GM18519 (cell line): Measurements from ENCODE around the gene PSMD5.

ENCODE experiments used
- ATAC-seq: cut with Tn5 transposase; IDR thresholded peaks from one replicate; pipeline ENCODE4 v1.9.1; 2021; ENCODE audit warnings: mild to moderate bottlenecking, moderate library complexity; ENCODE audit not compliant: unreplicated experiment, low FRiP score

The PSMD5 gene

DNA sequence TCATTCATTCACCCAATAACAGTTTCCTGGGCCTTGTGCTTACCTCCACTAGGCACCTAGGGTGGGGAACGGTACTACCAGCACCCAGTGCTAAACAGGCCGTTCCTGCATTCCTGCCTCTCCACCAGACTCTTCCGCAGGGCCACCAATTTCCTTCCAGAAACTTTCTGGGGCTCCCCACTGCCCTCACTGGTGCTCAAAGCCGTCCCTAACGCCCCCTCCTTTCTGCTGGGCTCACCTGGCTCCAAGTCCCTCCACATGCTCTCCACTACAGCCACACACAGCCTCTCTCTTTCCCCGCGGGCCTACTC, 32.9 kb upstream of the PSMD5 start:
- ATAC-seq: peak; percentile 6

- no peak for ATAC-seq
Observed at GRCh38 chr9:120875195-120875565, 32.5 kb upstream of the PSMD5 start.

GRCh38 chr9:120874226-120875194, 31.8 kb upstream of the PSMD5 start:
- ATAC-seq: no peak

DNA sequence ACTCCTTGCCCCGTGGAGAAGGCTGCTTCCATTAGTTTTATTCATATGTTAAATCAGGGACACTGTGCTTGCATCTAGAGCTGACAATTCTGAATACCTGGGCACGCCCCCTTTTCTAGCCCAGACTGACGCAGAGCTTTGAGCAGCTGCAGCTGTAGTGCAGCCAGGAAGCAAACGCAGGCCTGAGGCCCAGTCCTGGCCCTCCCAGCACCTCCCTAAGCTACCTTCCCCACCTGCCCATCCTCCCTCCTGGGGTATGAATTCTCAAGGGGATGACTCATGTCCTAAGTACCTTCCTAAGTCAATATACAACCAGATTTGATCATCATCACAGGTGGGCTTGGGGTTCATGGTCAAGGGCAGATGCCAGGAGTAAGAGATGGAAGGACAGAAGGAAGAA, 30.8 kb upstream of the PSMD5 start:
- no peak for ATAC-seq

DNA sequence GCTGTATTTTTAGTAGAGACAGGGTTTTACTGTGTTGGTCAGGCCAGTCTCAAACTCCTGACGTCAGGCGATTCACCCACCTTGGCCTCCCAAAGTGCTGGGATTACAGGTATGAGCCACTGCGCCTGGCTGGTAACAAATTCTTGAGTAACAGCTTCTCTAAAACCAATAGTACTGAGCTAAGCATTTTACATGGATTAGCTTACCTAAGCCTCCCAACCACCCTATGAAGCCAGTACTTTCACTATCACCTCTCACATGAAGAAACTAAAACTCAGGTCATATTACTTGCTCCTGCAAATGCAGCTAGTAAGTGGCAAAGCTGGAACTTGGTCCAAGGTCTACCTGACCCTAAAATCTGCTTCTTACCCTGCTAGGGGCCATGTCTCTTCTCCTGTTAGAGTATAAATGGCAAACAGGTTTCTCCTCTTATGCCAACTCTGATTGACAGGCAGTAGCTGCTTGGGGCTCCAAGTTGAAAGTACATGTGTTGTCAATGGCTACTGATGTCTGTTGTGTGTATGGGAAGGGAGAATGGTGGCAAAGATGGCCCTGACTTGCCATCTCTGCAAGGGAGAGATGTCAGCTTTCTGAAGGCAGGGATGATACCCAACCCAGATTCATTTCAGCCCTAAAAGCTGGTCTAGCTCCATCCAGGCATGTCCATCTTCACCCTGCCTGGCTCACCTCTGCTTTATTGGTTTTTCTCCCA, 30.2 kb upstream of the PSMD5 start:
- no peak for ATAC-seq

DNA sequence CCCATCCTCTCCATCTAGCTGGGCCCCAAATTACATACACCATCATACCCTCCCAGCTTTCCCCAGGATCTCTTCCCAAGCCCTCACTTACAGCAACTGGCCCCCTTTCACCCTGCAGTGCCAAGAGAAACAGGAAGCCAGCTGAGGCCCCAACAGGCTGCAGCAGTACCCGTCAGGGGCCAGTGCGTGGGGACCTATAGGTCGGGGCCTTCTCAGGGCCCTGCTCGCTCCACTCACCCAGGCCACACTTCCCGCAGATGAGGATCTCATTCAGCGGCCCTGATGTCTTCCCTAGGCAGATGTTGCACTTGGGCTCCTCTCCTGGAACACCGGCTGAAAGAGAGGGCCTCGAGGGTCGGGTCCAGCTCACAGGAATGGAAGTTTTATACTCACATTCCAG, 27.5 kb upstream of the PSMD5 start:
- ATAC-seq: no peak

GRCh38 chr9:120869726-120870125, 27.0 kb upstream of the PSMD5 start:
- ATAC-seq: no peak

DNA sequence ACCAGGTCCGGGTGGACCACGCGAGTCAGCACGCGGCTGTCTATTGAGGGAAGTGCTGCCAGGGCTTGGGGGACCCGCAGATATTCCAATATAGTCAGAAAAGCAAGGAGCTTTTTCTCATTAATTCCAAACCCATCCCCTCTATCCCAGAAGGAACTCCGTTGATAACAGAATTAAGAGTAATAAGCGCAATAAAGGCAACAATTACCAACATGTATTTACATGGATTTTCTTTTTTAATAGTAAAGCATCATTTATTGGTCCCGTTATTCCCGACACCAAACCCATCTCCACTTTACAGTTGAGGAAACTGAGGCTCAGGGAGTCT, 26.6 kb upstream of the PSMD5 start:
- no peak for ATAC-seq

DNA sequence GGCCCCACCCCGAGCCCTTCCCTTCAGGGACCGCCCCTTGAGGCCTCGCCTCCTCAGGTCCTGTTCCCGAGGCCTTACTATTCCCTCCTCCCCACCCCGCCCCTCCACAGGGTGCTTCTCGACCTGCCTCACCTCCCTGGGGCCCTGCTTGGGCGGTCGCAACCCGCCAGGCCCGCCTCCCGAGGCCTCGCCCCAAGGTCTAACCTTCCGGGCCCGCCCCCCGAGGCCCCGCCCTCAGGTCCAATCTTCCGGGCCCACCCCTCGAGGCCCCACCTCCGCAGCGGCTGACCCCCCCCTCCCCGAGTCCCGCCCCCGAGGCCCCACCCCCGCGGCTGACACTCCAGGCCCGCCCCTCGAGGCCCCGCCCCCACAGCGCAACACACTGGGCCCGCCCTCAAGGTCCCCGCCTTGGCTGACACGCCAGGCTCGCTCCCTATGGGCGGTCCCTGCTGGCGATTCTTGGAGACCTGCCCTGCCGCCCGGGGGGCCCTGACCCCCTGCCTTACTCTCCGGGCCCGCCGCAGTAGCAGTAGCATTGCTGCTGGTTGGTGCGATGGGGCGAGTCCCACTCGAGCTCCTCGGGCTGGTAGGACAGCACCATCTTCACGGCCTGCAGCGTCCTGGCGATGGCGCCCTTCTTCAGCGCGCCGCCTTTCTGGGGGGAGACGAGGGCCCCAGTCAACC, 26.1 kb upstream of the PSMD5 start:
- peak; percentile 73 for ATAC-seq

- no peak for ATAC-seq
Observed at GRCh38 chr9:120868339-120868675, 25.6 kb upstream of the PSMD5 start.

- no peak for ATAC-seq
Observed at GRCh38 chr9:120867676-120868338, 25.1 kb upstream of the PSMD5 start.

DNA sequence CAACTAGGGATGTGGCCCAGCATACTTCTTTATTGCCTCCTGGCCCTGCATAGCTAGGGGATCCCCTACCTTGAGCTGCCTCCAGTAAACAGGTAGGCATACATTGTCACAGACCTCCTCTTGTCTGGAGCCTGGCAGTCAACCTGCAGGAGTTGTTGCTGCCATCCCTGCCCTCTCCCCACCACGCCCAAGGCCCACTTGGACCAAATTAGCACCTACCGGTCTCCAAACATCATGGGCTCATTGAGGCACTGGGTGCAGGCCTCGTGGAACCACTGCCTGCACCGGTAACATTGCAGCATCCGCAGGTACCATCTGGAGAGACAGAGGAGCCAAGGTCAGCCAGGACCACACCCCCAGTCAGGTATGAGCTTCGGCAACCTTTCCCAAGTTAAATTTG, 23.9 kb upstream of the PSMD5 start:
- ATAC-seq: no peak

- ATAC-seq: no peak
Observed at GRCh38 chr9:120865809-120866208, 23.1 kb upstream of the PSMD5 start.

DNA sequence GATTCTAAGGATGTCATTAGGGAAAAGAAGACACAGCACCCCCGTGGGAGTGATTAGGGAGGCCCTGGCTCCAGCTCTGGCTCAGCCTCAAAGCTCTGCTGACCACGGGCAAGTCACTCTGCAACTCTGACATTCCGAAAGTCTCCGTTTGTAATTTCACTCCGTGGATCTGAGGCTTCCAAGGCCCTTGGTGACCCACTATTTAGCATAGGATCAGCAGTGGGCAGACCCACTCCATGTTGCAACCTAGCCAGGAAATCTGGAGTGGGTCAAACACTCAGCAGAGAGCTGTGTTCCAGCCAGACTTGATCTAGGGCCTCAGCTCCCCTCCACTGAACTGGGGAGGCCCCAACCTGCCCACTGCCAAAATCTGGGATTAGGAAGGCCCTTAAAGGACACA, 22.5 kb upstream of the PSMD5 start:
- ATAC-seq: no peak

GRCh38 chr9:120864719-120865118, 22.0 kb upstream of the PSMD5 start:
- no peak for ATAC-seq

- no peak for ATAC-seq
Observed at GRCh38 chr9:120863833-120864232, 21.1 kb upstream of the PSMD5 start.

DNA sequence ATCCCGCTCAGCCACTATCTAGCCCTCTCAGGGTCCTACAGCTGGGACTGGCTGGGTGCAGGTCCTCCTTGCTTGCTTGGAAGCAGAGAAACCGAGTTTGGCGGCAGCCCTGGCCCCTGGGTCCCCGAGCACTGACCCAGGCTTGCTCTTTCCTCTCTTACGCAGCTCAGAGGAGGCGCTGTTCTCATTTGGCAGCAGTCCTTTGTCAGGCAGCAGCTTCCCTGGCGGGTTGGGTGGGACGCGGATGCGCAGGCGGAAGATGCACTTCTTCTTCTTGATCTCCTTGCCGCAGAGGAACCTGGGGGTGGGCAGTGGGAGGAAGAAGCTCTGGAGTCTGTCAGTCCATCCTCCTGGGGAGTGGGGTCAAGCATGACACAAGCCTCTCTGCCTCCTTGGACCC, 19.7 kb upstream of the PSMD5 start:
- no peak for ATAC-seq

DNA sequence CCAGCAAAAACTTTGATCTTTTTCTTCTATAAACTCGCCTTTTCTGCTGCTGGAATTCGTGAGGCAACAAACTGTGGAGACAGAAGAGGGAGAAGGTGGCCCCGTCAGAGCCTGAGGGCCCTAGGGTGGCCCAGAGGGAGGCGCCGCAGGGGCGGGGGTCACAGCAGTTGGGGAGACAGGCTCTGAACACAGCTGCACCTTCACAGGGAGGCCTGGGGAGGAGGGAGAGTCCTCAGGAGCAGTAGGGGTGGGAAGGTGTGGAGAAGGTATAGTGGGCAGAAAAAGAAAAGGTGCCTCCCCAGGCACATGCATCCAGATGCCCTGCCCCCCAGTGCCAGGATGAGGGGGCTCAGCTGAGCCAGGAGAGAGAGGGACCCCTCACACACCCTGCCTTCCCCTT, 19.2 kb upstream of the PSMD5 start:
- ATAC-seq: no peak

DNA sequence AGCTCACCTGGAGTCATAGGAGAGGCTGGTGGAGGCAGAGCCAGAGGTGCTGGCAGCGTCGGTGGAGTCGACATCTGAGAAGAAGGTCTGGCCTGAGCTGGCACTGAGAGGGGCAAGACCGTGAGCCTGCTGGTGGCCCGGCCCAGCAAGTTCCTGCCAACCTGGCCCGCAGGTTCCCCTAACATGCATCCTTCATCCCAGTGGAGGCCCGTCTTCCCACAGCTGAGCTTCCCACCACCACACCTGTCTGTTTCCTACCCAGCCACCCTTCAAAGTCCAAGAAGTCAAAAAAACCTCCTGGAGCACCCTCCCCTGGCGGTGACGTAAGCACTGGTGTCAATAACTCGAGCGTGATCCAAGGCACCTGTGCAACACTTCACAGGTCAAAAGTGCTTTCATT, 17.4 kb upstream of the PSMD5 start:
- no peak for ATAC-seq

DNA sequence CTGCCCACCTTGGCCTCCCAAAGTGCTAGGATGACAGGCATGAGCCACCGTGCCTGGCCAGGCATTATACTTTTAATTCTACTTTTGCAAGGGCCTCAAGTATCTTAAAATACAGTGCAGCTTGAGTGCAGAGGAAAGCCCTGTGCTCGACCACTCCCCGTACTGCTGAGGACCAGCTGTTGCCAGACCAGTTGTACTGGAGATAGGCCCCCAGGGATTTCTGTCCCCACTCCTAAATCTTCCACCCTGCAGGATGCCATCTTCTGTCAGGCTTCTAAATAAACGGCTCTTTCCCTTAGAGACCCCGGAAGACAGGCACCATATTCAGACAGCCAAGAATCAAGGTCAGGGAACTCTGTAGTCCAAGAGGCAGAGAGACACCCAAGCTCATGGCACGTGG, 16.6 kb upstream of the PSMD5 start:
- no peak for ATAC-seq

- no peak for ATAC-seq
Observed at GRCh38 chr9:120857902-120858301, 15.2 kb upstream of the PSMD5 start.
